Esophagus (tissue), 2 donors: ENCODE results near the gene CHAC1. TPM values are rescaled to one million over a fixed set of nuclear protein-coding genes. Genes with fewer than 3 reads are reported as not detected.

Experiments
- polyA plus RNA-seq, 2 donors: library from polyadenylated mRNA; stranded (reverse); fragments of 200-250 nt; gene quantifications; one replicate each; pipeline ENCODE4 v1.2.3, GENCODE V29; 2013
- donor health status: healthy with polysubstance abuse.
- donor health status: Bipolar disorder and iron deficiency.

CHAC1 gene
- polyA plus RNA-seq, 2 donors = 21.1 to 70.9 TPM

Other genes starting within 250 kb of the CHAC1 start
- 10 to 100 TPM; 18.0 to 21.6 TPM for gene RMDN3, start 198.2 kb upstream of the CHAC1 start, polyA plus RNA-seq
- 10 to 100 TPM; 42.9 to 87.9 TPM for gene GCHFR, start 189.4 kb upstream of the CHAC1 start, polyA plus RNA-seq
- gene C15orf62, start 183.5 kb upstream of the CHAC1 start, polyA plus RNA-seq = 10 to 100 TPM; 21.3 to 71.9 TPM
- gene ZFYVE19, start 146.4 kb upstream of the CHAC1 start, polyA plus RNA-seq = 10 to 100 TPM; 22.5 to 45.5 TPM
- gene DNAJC17, start 146.0 kb upstream of the CHAC1 start, polyA plus RNA-seq = 10 to 100 TPM; 51.3 to 88.1 TPM
- under 1 TPM; 0.21 to 0.37 TPM for gene PPP1R14D, start 124.8 kb upstream of the CHAC1 start, polyA plus RNA-seq
- 100 to 1,000 TPM; 161 to 191 TPM for gene SPINT1, start 109.4 kb upstream of the CHAC1 start, polyA plus RNA-seq
- gene RHOV, start 79.2 kb upstream of the CHAC1 start, polyA plus RNA-seq = 100 to 1,000 TPM; 137 to 138 TPM
- 1 to 10 TPM; 6.8 to 7.6 TPM for gene VPS18, start 59.0 kb upstream of the CHAC1 start, polyA plus RNA-seq
- 1 to 10 TPM; 1.8 to 1.9 TPM for gene DLL4, start 24.1 kb upstream of the CHAC1 start, polyA plus RNA-seq
- 10 to 100 TPM in 1 of 2 donors, 1 to 10 TPM in 1; 4.6 to 11.0 TPM for gene INO80, start 162.8 kb downstream of the CHAC1 start, polyA plus RNA-seq